CD8-positive, alpha-beta memory T cell (primary cell): ENCODE data around the gene BNC2. TPM values are rescaled to one million over a fixed set of nuclear protein-coding genes. Genes with fewer than 3 reads are reported as not detected.

Experiments used
- CTCF ChIA-PET: fragments of 350-600 bp; sonication (Branson Sonifier 250); formaldehyde crosslinking; loops from one replicate; lab custom pipeline; 2021; ENCODE audit warnings: antibody characterized with exemption; lab: Charles Lee
- POLR2A ChIA-PET: fragments of 350-600 bp; sonication (Branson Sonifier 250); formaldehyde crosslinking; loops from one replicate; lab custom pipeline; 2021; ENCODE audit warnings: antibody characterized with exemption; lab: Charles Lee
- DNase-seq, 5 donors: peaks; one replicate each; pipeline versions ENCODE4 v3.0.0 to v3.0.0-alpha.2; 2020 to 2022; ENCODE audit warnings: mixed read lengths in 1 of 5
- H3K27ac ChIP-seq: one replicate; pipeline ENCODE4 v1.7.0; 2013; ENCODE audit warnings: low read depth, mild to moderate bottlenecking, low read length, moderate library complexity
- H3K27me3 ChIP-seq: 2 replicates; pipeline ENCODE4 v1.7.0; 2013; ENCODE audit warnings: low read length, mild to moderate bottlenecking; ENCODE audit not compliant: insufficient read depth, poor library complexity, severe bottlenecking
- H3K36me3 ChIP-seq: 2 replicates; pipeline ENCODE4 v1.7.0; 2013; ENCODE audit warnings: mild to moderate bottlenecking, low read length, moderate library complexity; ENCODE audit not compliant: insufficient read depth
- H3K4me1 ChIP-seq: 2 replicates; pipeline ENCODE4 v1.7.0; 2013; ENCODE audit warnings: mild to moderate bottlenecking, low read length, moderate library complexity; ENCODE audit not compliant: insufficient read depth
- H3K4me3 ChIP-seq: 2 replicates; pipeline ENCODE4 v1.7.0; 2013; ENCODE audit warnings: mild to moderate bottlenecking, low read length
- H3K9me3 ChIP-seq: 2 replicates; pipeline ENCODE4 v1.7.0; 2013; ENCODE audit warnings: mild to moderate bottlenecking, low read length
- H3K27ac Mint-ChIP-seq, 8 donors: one replicate each; pipeline ENCODE4 v1.8.0; 2020 to 2021; ENCODE audit warnings: mixed read lengths in 8 of 8, mild to moderate bottlenecking in 6 of 8, inconsistent platforms in 3 of 8, moderate library complexity in 3 of 8
- H3K27me3 Mint-ChIP-seq, 2 donors: one replicate each; pipeline ENCODE4 v1.8.0; 2020 to 2021; ENCODE audit warnings: mixed read lengths in 2 of 2, mild to moderate bottlenecking in 1 of 2, moderate library complexity in 1 of 2
- H3K36me3 Mint-ChIP-seq, 3 donors: one replicate each; pipeline ENCODE4 v1.8.0; 2020 to 2021; ENCODE audit warnings: mixed read lengths in 3 of 3, inconsistent platforms in 1 of 3, mild to moderate bottlenecking in 1 of 3
- H3K4me1 Mint-ChIP-seq, 3 donors: one replicate each; pipeline ENCODE4 v1.8.0; 2020 to 2021; ENCODE audit warnings: mixed read lengths in 3 of 3, inconsistent platforms in 1 of 3, mild to moderate bottlenecking in 1 of 3
- H3K4me3 Mint-ChIP-seq, 7 donors: one replicate each; pipeline ENCODE4 v1.8.0; 2020 to 2021; ENCODE audit warnings: mixed read lengths in 7 of 7, mild to moderate bottlenecking in 6 of 7, moderate library complexity in 4 of 7, inconsistent platforms in 2 of 7
- H3K9me3 Mint-ChIP-seq, 5 donors: one replicate each; pipeline ENCODE4 v1.8.0; 2020 to 2022; ENCODE audit warnings: mixed read lengths in 5 of 5, mild to moderate bottlenecking in 3 of 5, moderate library complexity in 2 of 5, inconsistent platforms in 1 of 5
- polyA plus RNA-seq: library from polyadenylated mRNA; unstranded; fragments of 300-500 nt; fragmentation: Illumina TruSeq; gene quantifications from one replicate; pipeline ENCODE4 v1.2.3, GENCODE V29; 2021
- total RNA-seq, 2 experiments: library from RNA; stranded (reverse); gene quantifications; one replicate each; pipeline ENCODE4 v1.2.3, GENCODE V29; 2021

The BNC2 gene
- total and polyA plus RNA-seq, 3 experiments from 2014 or later = 0.18 TPM; not detected in 2

- ChIA-PET CTCF (no interaction called here), POLR2A (no interaction called here)
- no peaks in the 10 kb centered on the region for H3K36me3 Mint-ChIP-seq
- Histone ChIP-seq H3K4me3 (no peak overlapping the region), H3K27ac (no peak overlapping the region), H3K9me3 (no peaks in the 10 kb centered on the region), H3K36me3 (no peaks in the 10 kb centered on the region), H3K4me1 (no peaks in the 10 kb centered on the region), H3K27me3 (no peaks in the 10 kb centered on the region)
- H3K9me3 Mint-ChIP-seq = peaks cover 0 to 20% (median 8%) of the 10 kb centered on the region in 5 donors
- H3K27me3 Mint-ChIP-seq = peaks cover 0 to 2% of the 10 kb centered on the region in 2 donors
- no peaks in the 10 kb centered on the region for H3K4me1 Mint-ChIP-seq
- no peak overlapping the region for H3K4me3 Mint-ChIP-seq
- peak overlapping the region in 1 of 8 donors; percentile 48 for H3K27ac Mint-ChIP-seq
- DNase-seq = no peak
Measured at GRCh38 chr9:16552252-16552651, 318.2 kb downstream of the BNC2 start.

- Mint-ChIP-seq H3K27ac (no peak overlapping the region), H3K9me3 (peaks cover 0 to 20% (median 9%) of the 10 kb centered on the region in 5 donors), H3K4me3 (no peak overlapping the region), H3K27me3 (peaks cover 0 to 2% of the 10 kb centered on the region in 2 donors), H3K36me3 (no peaks in the 10 kb centered on the region), H3K4me1 (no peaks in the 10 kb centered on the region)
- ChIA-PET POLR2A (no interaction called here), CTCF (no interaction called here)
- Histone ChIP-seq H3K4me3 (no peak overlapping the region), H3K27ac (no peak overlapping the region), H3K9me3 (no peaks in the 10 kb centered on the region), H3K27me3 (no peaks in the 10 kb centered on the region), H3K36me3 (no peaks in the 10 kb centered on the region), H3K4me1 (no peaks in the 10 kb centered on the region)
- DNase-seq = no peak
Measured at GRCh38 chr9:16551692-16552091, 318.8 kb downstream of the BNC2 start.

- H3K27ac Mint-ChIP-seq = no peak overlapping the region
- Histone ChIP-seq H3K27ac (no peak overlapping the region), H3K27me3 (no peaks in the 10 kb centered on the region), H3K36me3 (no peaks in the 10 kb centered on the region), H3K4me1 (no peaks in the 10 kb centered on the region), H3K4me3 (no peak overlapping the region), H3K9me3 (no peaks in the 10 kb centered on the region)
- H3K4me3 Mint-ChIP-seq = no peak overlapping the region
- H3K4me1 Mint-ChIP-seq = no peaks in the 10 kb centered on the region
- ChIA-PET CTCF (no interaction called here), POLR2A (no interaction called here)
- no peaks in the 10 kb centered on the region for H3K36me3 Mint-ChIP-seq
- peaks cover 0 to 25% (median 9%) of the 10 kb centered on the region in 5 donors for H3K9me3 Mint-ChIP-seq
- no peak for DNase-seq
- H3K27me3 Mint-ChIP-seq = no peaks in the 10 kb centered on the region
Measured at GRCh38 chr9:16545639-16546038, 324.8 kb downstream of the BNC2 start.

GRCh38 chr9:16544842-16545241 lies 325.6 kb downstream of the BNC2 start:
- no peaks in the 10 kb centered on the region for H3K27me3 Mint-ChIP-seq
- no peaks in the 10 kb centered on the region for H3K4me1 ChIP-seq
- no peaks in the 10 kb centered on the region for H3K4me1 Mint-ChIP-seq
- no peaks in the 10 kb centered on the region for H3K36me3 Mint-ChIP-seq
- no peaks in the 10 kb centered on the region for H3K9me3 ChIP-seq
- H3K4me3 Mint-ChIP-seq = no peak overlapping the region
- ChIA-PET CTCF (no interaction called here), POLR2A (no interaction called here)
- H3K27ac Mint-ChIP-seq = no peak overlapping the region
- DNase-seq = no peak
- no peak overlapping the region for H3K27ac ChIP-seq
- H3K9me3 Mint-ChIP-seq = peaks cover 0 to 25% (median 10%) of the 10 kb centered on the region in 5 donors
- no peaks in the 10 kb centered on the region for H3K36me3 ChIP-seq
- no peaks in the 10 kb centered on the region for H3K27me3 ChIP-seq
- no peak overlapping the region for H3K4me3 ChIP-seq

- no peaks in the 10 kb centered on the region for H3K36me3 ChIP-seq
- H3K27me3 ChIP-seq = no peaks in the 10 kb centered on the region
- no peaks in the 10 kb centered on the region for H3K27me3 Mint-ChIP-seq
- H3K9me3 ChIP-seq = no peaks in the 10 kb centered on the region
- CTCF ChIA-PET = no interaction called here
- H3K9me3 Mint-ChIP-seq = peaks cover 0 to 27% (median 8%) of the 10 kb centered on the region in 5 donors
- no peaks in the 10 kb centered on the region for H3K4me1 Mint-ChIP-seq
- POLR2A ChIA-PET = no interaction called here
- no peaks in the 10 kb centered on the region for H3K36me3 Mint-ChIP-seq
- no peaks in the 10 kb centered on the region for H3K4me1 ChIP-seq
- no peak for DNase-seq
- no peak overlapping the region for H3K27ac Mint-ChIP-seq
- no peak overlapping the region for H3K4me3 ChIP-seq
- no peak overlapping the region for H3K27ac ChIP-seq
- H3K4me3 Mint-ChIP-seq = no peak overlapping the region
Measured at GRCh38 chr9:16543686-16544085, 326.8 kb downstream of the BNC2 start.

- H3K27ac ChIP-seq = no peak overlapping the region
- Mint-ChIP-seq H3K9me3 (peaks cover 0 to 32% (median 8%) of the 10 kb centered on the region in 5 donors), H3K4me3 (no peak overlapping the region), H3K27me3 (no peaks in the 10 kb centered on the region), H3K27ac (no peak overlapping the region), H3K36me3 (no peaks in the 10 kb centered on the region), H3K4me1 (no peaks in the 10 kb centered on the region)
- H3K4me3 ChIP-seq = no peak overlapping the region
- no peaks in the 10 kb centered on the region for H3K36me3 ChIP-seq
- H3K4me1 ChIP-seq = no peaks in the 10 kb centered on the region
- DNase-seq = no peak
- H3K27me3 ChIP-seq = no peaks in the 10 kb centered on the region
- ChIA-PET POLR2A (no interaction called here), CTCF (no interaction called here)
- no peaks in the 10 kb centered on the region for H3K9me3 ChIP-seq
Measured at GRCh38 chr9:16543225-16543624, 327.2 kb downstream of the BNC2 start.

GRCh38 chr9:16542290-16542689 lies 328.2 kb downstream of the BNC2 start:
- Mint-ChIP-seq H3K36me3 (no peaks in the 10 kb centered on the region), H3K9me3 (peaks cover 0 to 33% (median 2%) of the 10 kb centered on the region in 5 donors), H3K4me3 (no peak overlapping the region), H3K27ac (no peak overlapping the region), H3K4me1 (no peaks in the 10 kb centered on the region), H3K27me3 (no peaks in the 10 kb centered on the region)
- ChIA-PET POLR2A (no interaction called here), CTCF (no interaction called here)
- Histone ChIP-seq H3K27ac (no peak overlapping the region), H3K27me3 (no peaks in the 10 kb centered on the region), H3K9me3 (no peaks in the 10 kb centered on the region), H3K36me3 (no peaks in the 10 kb centered on the region), H3K4me1 (no peaks in the 10 kb centered on the region), H3K4me3 (no peak overlapping the region)
- no peak for DNase-seq

GRCh38 chr9:16540743-16541613 lies 329.5 kb downstream of the BNC2 start:
- DNase-seq = no peak
- Histone ChIP-seq H3K4me3 (no peak overlapping the region), H3K4me1 (no peaks in the 10 kb centered on the region), H3K27ac (no peak overlapping the region), H3K27me3 (no peaks in the 10 kb centered on the region), H3K9me3 (no peaks in the 10 kb centered on the region), H3K36me3 (no peaks in the 10 kb centered on the region)
- H3K4me3 Mint-ChIP-seq = no peak overlapping the region
- CTCF ChIA-PET = no interaction called here
- H3K4me1 Mint-ChIP-seq = no peaks in the 10 kb centered on the region
- peaks cover 0 to 32% (median 2%) of the 10 kb centered on the region in 5 donors for H3K9me3 Mint-ChIP-seq
- H3K36me3 Mint-ChIP-seq = no peaks in the 10 kb centered on the region
- no peak overlapping the region for H3K27ac Mint-ChIP-seq
- POLR2A ChIA-PET = no interaction called here
- no peaks in the 10 kb centered on the region for H3K27me3 Mint-ChIP-seq
